IMR-90 (cell line): Measurements from ENCODE around the gene CREB5. TPM values are rescaled to one million over a fixed set of nuclear protein-coding genes. Genes with fewer than 3 reads are reported as not detected.
"Not testable (repeated sequence)": the region's sequence is repeated elsewhere in the genome, so short reads cannot be mapped to it uniquely, and the experiment has no call there.

Experiments used
- ATAC-seq: fragments of 200-7000 bp; cut with Tn5 transposase; 2 replicates; pipeline ENCODE4 v1.9.1; 2020; ENCODE audit warnings: low read depth, mild to moderate bottlenecking, moderate library complexity
- BruUV-seq: library from RNA; stranded (reverse); fragments of 400-500 nt; replicated peaks from 2 replicates; lab custom pipeline; 2021; lab: Mats Ljungman, UMichigan
- CTCF ChIA-PET: fragments of 300-600 bp; formaldehyde crosslinking; extraction: SDS; loops from one replicate; lab custom pipeline; 2021; ENCODE audit warnings: antibody characterized with exemption; lab: Yijun Ruan, JAX
- POLR2A ChIA-PET: fragments of 300-600 bp; sonication (Branson Sonifier 250); formaldehyde crosslinking; loops from one replicate; lab custom pipeline; 2022; ENCODE audit warnings: antibody characterized with exemption; ENCODE audit not compliant: unreplicated experiment; lab: Charles Lee
- DNase-seq: peaks from one replicate; pipeline ENCODE4 v3.0.0; 2013
- H2AFZ ChIP-seq: replicated peaks from 2 replicates; pipeline ENCODE3; 2013; ENCODE audit warnings: low read length, mild to moderate bottlenecking; ENCODE audit not compliant: poor library complexity
- H2AK5ac ChIP-seq: 2 replicates; pipeline ENCODE4 v1.6.1; 2013; ENCODE audit warnings: low read depth, low read length, inconsistent platforms
- H2AK9ac ChIP-seq: replicated peaks from 2 replicates; pipeline ENCODE3; 2013; ENCODE audit warnings: mild to moderate bottlenecking, low read depth, low read length, moderate library complexity; ENCODE audit not compliant: poor library complexity
- H2BK120ac ChIP-seq: 2 replicates; pipeline ENCODE4 v1.6.1; 2013; ENCODE audit warnings: low read depth, low read length, inconsistent platforms
- H2BK15ac ChIP-seq: 3 replicates; pipeline ENCODE4 v1.6.1; 2013; ENCODE audit warnings: low read depth, low read length, inconsistent platforms
- H2BK20ac ChIP-seq: 2 replicates; pipeline ENCODE4 v1.6.1; 2013; ENCODE audit warnings: low read depth, mild to moderate bottlenecking, inconsistent platforms, low read length, moderate library complexity
- H2BK5ac ChIP-seq: 2 replicates; pipeline ENCODE4 v1.6.1; 2013; ENCODE audit warnings: mild to moderate bottlenecking, low read depth, low read length, inconsistent platforms; ENCODE audit not compliant: poor library complexity, severe bottlenecking
- H3K14ac ChIP-seq: replicated peaks from 2 replicates; pipeline ENCODE4 v1.6.1; 2013; ENCODE audit warnings: low read depth, low read length, inconsistent platforms
- H3K18ac ChIP-seq: 2 replicates; pipeline ENCODE4 v1.6.1; 2013; ENCODE audit warnings: low read depth, low read length, control low read depth
- H3K23ac ChIP-seq: 2 replicates; pipeline ENCODE4 v1.6.1; 2013; ENCODE audit warnings: low read depth, low read length, inconsistent platforms
- H3K27ac ChIP-seq: 2 replicates; pipeline ENCODE4 v1.5.1; 2013; ENCODE audit warnings: mild to moderate bottlenecking, control low read depth, low read length; ENCODE audit not compliant: insufficient read depth
- H3K27me3 ChIP-seq: 2 replicates; pipeline ENCODE4 v1.6.1; 2013; ENCODE audit warnings: low read length; ENCODE audit not compliant: control insufficient read depth, insufficient read depth
- H3K36me3 ChIP-seq: 2 replicates; pipeline ENCODE4 v1.6.1; 2013; ENCODE audit warnings: low read length, mixed read lengths; ENCODE audit not compliant: control insufficient read depth, insufficient read depth
- H3K4ac ChIP-seq: 2 replicates; pipeline ENCODE4 v1.6.1; 2013; ENCODE audit warnings: low read depth, low read length, inconsistent platforms
- H3K4me1 ChIP-seq: 2 replicates; pipeline ENCODE4 v1.6.1; 2013; ENCODE audit warnings: low read length, mixed read lengths; ENCODE audit not compliant: control insufficient read depth, insufficient read depth
- H3K4me2 ChIP-seq: 2 replicates; pipeline ENCODE4 v1.6.1; 2013; ENCODE audit warnings: low read depth, mild to moderate bottlenecking, control low read depth, low read length, moderate library complexity
- H3K4me3 ChIP-seq: 2 replicates; pipeline ENCODE4 v1.5.1; 2013; ENCODE audit warnings: low read depth, mild to moderate bottlenecking, control low read depth, low read length, moderate library complexity; ENCODE audit not compliant: insufficient read depth
- H3K56ac ChIP-seq: 2 replicates; pipeline ENCODE4 v1.6.1; 2013; ENCODE audit warnings: low read length, inconsistent platforms; ENCODE audit not compliant: insufficient read depth; ENCODE audit errors: extremely low read depth
- H3K79me1 ChIP-seq, 2 experiments: 2 replicates each; pipeline ENCODE4 v1.6.1; 2013; ENCODE audit warnings: low read length in 2 of 2, inconsistent platforms in 1 of 2, low read depth in 1 of 2
- H3K9ac ChIP-seq: 2 replicates; pipeline ENCODE4 v1.6.1; 2013; ENCODE audit warnings: low read depth, low read length, control low read depth
- H3K9me1 ChIP-seq: 2 replicates; pipeline ENCODE4 v1.6.1; 2013; ENCODE audit warnings: low read length, inconsistent platforms; ENCODE audit not compliant: insufficient read depth
- H3K9me3 ChIP-seq: 2 replicates; pipeline ENCODE4 v1.6.1; 2013; ENCODE audit warnings: low read length; ENCODE audit not compliant: control insufficient read depth, insufficient read depth
- H4K20me1 ChIP-seq: 2 replicates; pipeline ENCODE4 v1.6.1; 2013; ENCODE audit warnings: low read length, inconsistent platforms; ENCODE audit not compliant: insufficient read depth
- H4K5ac ChIP-seq: 2 replicates; pipeline ENCODE4 v1.6.1; 2013; ENCODE audit warnings: mild to moderate bottlenecking, low read depth, low read length, control low read depth
- H4K8ac ChIP-seq, 2 experiments: 2 replicates each; pipeline ENCODE4 v1.6.1; 2013; ENCODE audit warnings: low read depth in 2 of 2, low read length in 2 of 2, control low read depth in 1 of 2, inconsistent platforms in 1 of 2
- H4K91ac ChIP-seq: 2 replicates; pipeline ENCODE4 v1.6.1; 2013; ENCODE audit warnings: low read depth, low read length, inconsistent platforms; ENCODE audit not compliant: insufficient read depth
- WGBS, 2 experiments: methylation state at CpG; one replicate each; pipeline versions ENCODE4 v1.1.5 to v1.1.7; 2013; ENCODE audit warnings: missing lambda C conversion rate in 2 of 2; ENCODE audit not compliant: insufficient read length in 1 of 2; ENCODE audit errors: extremely low coverage in 2 of 2; 5-methylcytosine and 5-hydroxymethylcytosine counted together
- dilution Hi-C: fragments of 300-500 bp; cut with HindIII; formaldehyde crosslinking; loops from one replicate; pipeline ENCODE4 v1.14.3; 2018; ENCODE audit warnings: low sequenced_read_pairs; ENCODE audit not compliant: unreplicated experiment
- in situ Hi-C: fragments of 300-500 bp; cut with MboI; formaldehyde crosslinking; loops from 3 replicates; pipeline ENCODE4 v1.14.3; 2019; ENCODE audit warnings: low sequenced_read_pairs, inconsistent platforms, mixed read lengths
- intact Hi-C: fragments of 100-400 bp; cut with micrococcal nuclease; formaldehyde crosslinking; loops from 2 replicates; pipeline ENCODE4 v1.10.0; 2022
- polyA plus RNA-seq, 3 experiments: library from polyadenylated mRNA; depleted of rRNA; stranded (reverse); fragments of >200 nt; gene quantifications; 2 replicates each; pipeline ENCODE4 v1.2.3, GENCODE V29; 2012; ENCODE audit warnings: low replicate concordance in 1 of 3
- total RNA-seq: library from RNA; depleted of rRNA; stranded (reverse); fragments of >200 nt; gene quantifications from 2 replicates; pipeline ENCODE4 v1.2.3, GENCODE V29; 2012

Gene CREB5
- total and polyA plus RNA-seq, 2 of the 4 experiments (the other 2 are of a cell fraction): 7.3 to 13.1 TPM

GRCh38 chr7:28825817-28826448, 413.6 kb downstream of the CREB5 start:
- DNase-seq, H2AK9ac ChIP-seq, intact Hi-C loops, H2AFZ ChIP-seq, H3K27ac ChIP-seq, H2BK120ac ChIP-seq, H4K8ac ChIP-seq, H4K5ac ChIP-seq, POLR2A ChIA-PET, H3K4me3 ChIP-seq, H3K4me1 ChIP-seq, H3K9me3 ChIP-seq, H4K20me1 ChIP-seq, H3K9ac ChIP-seq, H3K27me3 ChIP-seq, H3K36me3 ChIP-seq, H2BK15ac ChIP-seq, H2BK5ac ChIP-seq, H3K4me2 ChIP-seq, H3K56ac ChIP-seq, H3K9me1 ChIP-seq, ATAC-seq, H2BK20ac ChIP-seq, BruUV-seq, H2AK5ac ChIP-seq, H3K4ac ChIP-seq, H3K79me1 ChIP-seq, H3K23ac ChIP-seq, H3K14ac ChIP-seq, dilution Hi-C loops, in situ Hi-C loops, H3K18ac ChIP-seq, H4K91ac ChIP-seq: not testable (repeated sequence)
- CTCF ChIA-PET: interaction anchor here (1.2 kb wide), 1 partner anchor 14 kb away, joined by 3 read pairs; no protein-coding TSS in a partner anchor
- 100% methylated on average over 2 of the region's 8 CpGs; no CpG with 5 or more reads in 1 of the 2 experiments for WGBS, 2 experiments
